Liver (tissue), 9 donors: Measurements from ENCODE around the gene ADAMTS6. TPM values are rescaled to one million over a fixed set of nuclear protein-coding genes. Genes with fewer than 3 reads are reported as not detected.

Experiments used
- DNase-seq: peaks from one replicate; pipeline ENCODE4 v3.0.0-alpha.2; 2017; ENCODE audit warnings: low spot score
- H3K27ac ChIP-seq, 2 donors: one replicate each; pipeline ENCODE4 v1.7.0; 2013; ENCODE audit warnings: inconsistent platforms in 2 of 2, low read length in 2 of 2, control low read depth in 1 of 2, low read depth in 1 of 2, mild to moderate bottlenecking in 1 of 2
- H3K27me3 ChIP-seq, 4 donors: one replicate each; pipeline versions ENCODE4 v1.6.1 to v1.7.0; 2013; ENCODE audit warnings: low read length in 3 of 4, inconsistent platforms in 1 of 4, mild to moderate bottlenecking in 1 of 4, moderate library complexity in 1 of 4; ENCODE audit not compliant: control insufficient read depth in 4 of 4, insufficient read depth in 4 of 4
- H3K36me3 ChIP-seq, 4 donors: one replicate each; pipeline versions ENCODE4 v1.6.1 to v1.7.0; 2013; ENCODE audit warnings: low read length in 3 of 4, mild to moderate bottlenecking in 3 of 4, low read depth in 1 of 4, moderate library complexity in 1 of 4; ENCODE audit not compliant: control insufficient read depth in 4 of 4, insufficient read depth in 3 of 4
- H3K4me1 ChIP-seq, 4 donors: one replicate each; pipeline versions ENCODE4 v1.6.1 to v1.7.0; 2013; ENCODE audit warnings: low read length in 3 of 4, mild to moderate bottlenecking in 3 of 4, moderate library complexity in 1 of 4; ENCODE audit not compliant: control insufficient read depth in 4 of 4, insufficient read depth in 4 of 4
- H3K4me3 ChIP-seq, 3 donors: one replicate each; pipeline versions ENCODE4 v1.6.1 to v1.7.0; 2013; ENCODE audit warnings: low read length in 3 of 3, control low read depth in 1 of 3, low read depth in 1 of 3, mild to moderate bottlenecking in 1 of 3
- H3K9ac ChIP-seq, 2 donors: one replicate each; pipeline ENCODE4 v1.7.0; 2013; ENCODE audit warnings: low read length in 2 of 2, mild to moderate bottlenecking in 2 of 2, moderate library complexity in 2 of 2, control low read depth in 1 of 2, low read depth in 1 of 2
- H3K9me3 ChIP-seq, 4 donors: one replicate each; pipeline versions ENCODE4 v1.6.1 to v1.7.0; 2013; ENCODE audit warnings: low read length in 3 of 4; ENCODE audit not compliant: control insufficient read depth in 4 of 4
- EGR1 ChIP-seq, 2 donors: IDR thresholded peaks; 2 replicates each; pipeline ENCODE4 v1.6.1; 2016 to 2018; ENCODE audit warnings: antibody characterized with exemption in 2 of 2, low read depth in 2 of 2
- FOXA1 ChIP-seq: IDR thresholded peaks from 2 replicates; pipeline ENCODE4 v1.6.1; 2016; ENCODE audit warnings: antibody characterized with exemption
- FOXA2 ChIP-seq: IDR thresholded peaks from 2 replicates; pipeline ENCODE4 v1.6.1; 2016; ENCODE audit warnings: antibody characterized with exemption
- GABPA ChIP-seq, 2 donors: IDR thresholded peaks in 1 of 2; conservative IDR thresholded peaks in 1 of 2; 2 replicates each; pipeline ENCODE4 v1.6.1; 2016; ENCODE audit warnings: antibody characterized with exemption in 2 of 2, mild to moderate bottlenecking in 1 of 2, moderate library complexity in 1 of 2
- HNF4A ChIP-seq, 2 donors: conservative IDR thresholded peaks; 2 replicates each; pipeline ENCODE4 v1.6.1; 2016; ENCODE audit warnings: antibody characterized with exemption in 2 of 2, mild to moderate bottlenecking in 2 of 2
- HNF4G ChIP-seq: IDR thresholded peaks from 2 replicates; pipeline ENCODE4 v1.6.1; 2016; ENCODE audit warnings: antibody characterized with exemption
- JUND ChIP-seq, 2 donors: IDR thresholded peaks; 2 replicates each; pipeline ENCODE4 v1.6.1; 2016; ENCODE audit warnings: antibody characterized with exemption in 2 of 2
- MAX ChIP-seq: IDR thresholded peaks from 2 replicates; pipeline ENCODE4 v1.6.1; 2016; ENCODE audit warnings: antibody characterized with exemption
- NR2F2 ChIP-seq: IDR thresholded peaks from 2 replicates; pipeline ENCODE4 v1.6.1; 2016; ENCODE audit warnings: antibody characterized with exemption
- RAD21 ChIP-seq, 2 donors: IDR thresholded peaks; 2 replicates each; pipeline ENCODE4 v1.6.1; 2016; ENCODE audit warnings: antibody characterized with exemption in 2 of 2, mild to moderate bottlenecking in 2 of 2
- REST ChIP-seq: IDR thresholded peaks from 2 replicates; pipeline ENCODE4 v1.6.1; 2016; ENCODE audit warnings: antibody characterized with exemption, mild to moderate bottlenecking
- RXRA ChIP-seq, 2 donors: IDR thresholded peaks; 2 replicates each; pipeline ENCODE4 v1.6.1; 2017 to 2018; ENCODE audit warnings: antibody characterized with exemption in 2 of 2, mild to moderate bottlenecking in 1 of 2
- SP1 ChIP-seq: IDR thresholded peaks from 2 replicates; pipeline ENCODE4 v1.6.1; 2018; ENCODE audit warnings: antibody characterized with exemption, mild to moderate bottlenecking
- TAF1 ChIP-seq: conservative IDR thresholded peaks from 2 replicates; pipeline ENCODE4 v1.6.1; 2016; ENCODE audit warnings: antibody characterized with exemption, mild to moderate bottlenecking
- YY1 ChIP-seq: IDR thresholded peaks from 2 replicates; pipeline ENCODE4 v1.6.1; 2016; ENCODE audit warnings: antibody characterized with exemption, mild to moderate bottlenecking
- ZBTB33 ChIP-seq: IDR thresholded peaks from 2 replicates; pipeline ENCODE4 v1.6.1; 2016; ENCODE audit warnings: antibody characterized with exemption
- WGBS: extraction: QIAGEN DNeasy Blood & Tissue Kit; methylation state at CpG from one replicate; pipeline ENCODE4 v1.1.7; 2013; 5-methylcytosine and 5-hydroxymethylcytosine counted together
- polyA plus RNA-seq, 2 donors: library from polyadenylated mRNA; stranded (reverse) in 1 of 2; unstranded in 1 of 2; fragments of 200-250 nt in 1 of 2; fragments of >200 nt in 1 of 2; fragmentation: Nextera tagmentation in 1 of 2; extraction: Ambion mirVana in 1 of 2; gene quantifications; one replicate each; pipeline versions ENCODE4 v1.2.1 to v1.2.3, GENCODE V29; 2013 to 2015
- total RNA-seq, 2 donors: library from RNA; depleted of rRNA; stranded (reverse); fragments of >200 nt; gene quantifications; one replicate each; pipeline ENCODE4 v1.2.3, GENCODE V29; 2014
- TF ChIP-seq, protein P1 (sequence below): fragments of 150-350 bp; IDR thresholded peaks from 2 replicates; pipeline ENCODE4 v1.5.1; 2017; ENCODE audit warnings: improper control_type of control experiment, low read depth, low read length; ENCODE audit not compliant: missing input control
- TF ChIP-seq, protein P2 (sequence below): IDR thresholded peaks from 2 replicates; pipeline ENCODE4 v1.6.1; 2016; ENCODE audit warnings: antibody characterized with exemption
- donor health status: healthy.
- donor health status: healthy.
- donor health status: healthy.
- donor health status: healthy.
- donor health status: healthy.

The ADAMTS6 gene
- total and polyA plus RNA-seq, 4 donors = 0.06 to 2.0 (median 0.59) TPM

DNA sequence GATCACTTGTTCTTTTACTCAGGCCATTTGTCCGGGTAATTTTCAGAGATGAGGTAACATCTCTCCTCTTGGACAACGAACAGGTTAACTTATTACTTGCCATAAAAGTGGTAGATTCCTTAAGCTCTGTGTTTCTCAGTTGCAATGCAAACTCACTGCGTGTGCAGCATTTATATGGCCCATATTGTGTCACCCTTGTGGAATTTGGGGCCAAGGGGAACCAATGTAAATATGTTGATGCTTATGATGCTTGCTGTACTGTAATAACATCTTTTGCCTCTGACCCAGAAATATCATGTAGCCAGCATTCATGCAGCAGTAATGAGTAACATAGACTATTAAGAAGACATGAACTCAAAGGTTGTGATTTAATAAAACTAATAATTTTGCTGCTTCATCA lies 175.8 kb downstream of the ADAMTS6 start:
- no peak for TF ChIP-seq RAD21 (IDR thresholded peaks at IDR 0.05)
- TF ChIP-seq YY1 = no peak
- no peak for TF ChIP-seq REST
- TF ChIP-seq HNF4A (conservative IDR thresholded peaks at IDR 0.05) = no peak
- TF ChIP-seq NR2F2 = no peak
- TF ChIP-seq FOXA1 = no peak
- no peak for TF ChIP-seq RXRA (IDR thresholded peaks at IDR 0.05)
- no peak for TF ChIP-seq EGR1 (IDR thresholded peaks at IDR 0.05; ENCODE audit: low read depth in 2 of 2)
- TF ChIP-seq, protein P1, sequence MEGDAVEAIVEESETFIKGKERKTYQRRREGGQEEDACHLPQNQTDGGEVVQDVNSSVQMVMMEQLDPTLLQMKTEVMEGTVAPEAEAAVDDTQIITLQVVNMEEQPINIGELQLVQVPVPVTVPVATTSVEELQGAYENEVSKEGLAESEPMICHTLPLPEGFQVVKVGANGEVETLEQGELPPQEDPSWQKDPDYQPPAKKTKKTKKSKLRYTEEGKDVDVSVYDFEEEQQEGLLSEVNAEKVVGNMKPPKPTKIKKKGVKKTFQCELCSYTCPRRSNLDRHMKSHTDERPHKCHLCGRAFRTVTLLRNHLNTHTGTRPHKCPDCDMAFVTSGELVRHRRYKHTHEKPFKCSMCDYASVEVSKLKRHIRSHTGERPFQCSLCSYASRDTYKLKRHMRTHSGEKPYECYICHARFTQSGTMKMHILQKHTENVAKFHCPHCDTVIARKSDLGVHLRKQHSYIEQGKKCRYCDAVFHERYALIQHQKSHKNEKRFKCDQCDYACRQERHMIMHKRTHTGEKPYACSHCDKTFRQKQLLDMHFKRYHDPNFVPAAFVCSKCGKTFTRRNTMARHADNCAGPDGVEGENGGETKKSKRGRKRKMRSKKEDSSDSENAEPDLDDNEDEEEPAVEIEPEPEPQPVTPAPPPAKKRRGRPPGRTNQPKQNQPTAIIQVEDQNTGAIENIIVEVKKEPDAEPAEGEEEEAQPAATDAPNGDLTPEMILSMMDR = no peak
- TF ChIP-seq TAF1 = no peak
- TF ChIP-seq HNF4G = no peak
- no peak for TF ChIP-seq JUND (IDR thresholded peaks at IDR 0.05)
- TF ChIP-seq, protein P2, sequence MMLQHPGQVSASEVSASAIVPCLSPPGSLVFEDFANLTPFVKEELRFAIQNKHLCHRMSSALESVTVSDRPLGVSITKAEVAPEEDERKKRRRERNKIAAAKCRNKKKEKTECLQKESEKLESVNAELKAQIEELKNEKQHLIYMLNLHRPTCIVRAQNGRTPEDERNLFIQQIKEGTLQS = no peak
- TF ChIP-seq GABPA (IDR thresholded peaks at IDR 0.05 in 1 of 2, conservative IDR thresholded peaks at IDR 0.05 in 1 of 2) = no peak
- no peak for TF ChIP-seq ZBTB33
- no peak for TF ChIP-seq MAX
- TF ChIP-seq SP1 = no peak
- TF ChIP-seq FOXA2 = no peak
- 67% methylated on average over 3 of the region's 3 CpGs for WGBS
- H3K9ac ChIP-seq = no peak overlapping the region
- DNase-seq = no peak
- H3K9me3 ChIP-seq = no peaks in the 10 kb centered on the region
- no peaks in the 10 kb centered on the region for H3K27me3 ChIP-seq
- no peaks in the 10 kb centered on the region for H3K36me3 ChIP-seq
- no peaks in the 10 kb centered on the region for H3K4me1 ChIP-seq
- H3K4me3 ChIP-seq = no peak overlapping the region
- no peak overlapping the region for H3K27ac ChIP-seq

DNA sequence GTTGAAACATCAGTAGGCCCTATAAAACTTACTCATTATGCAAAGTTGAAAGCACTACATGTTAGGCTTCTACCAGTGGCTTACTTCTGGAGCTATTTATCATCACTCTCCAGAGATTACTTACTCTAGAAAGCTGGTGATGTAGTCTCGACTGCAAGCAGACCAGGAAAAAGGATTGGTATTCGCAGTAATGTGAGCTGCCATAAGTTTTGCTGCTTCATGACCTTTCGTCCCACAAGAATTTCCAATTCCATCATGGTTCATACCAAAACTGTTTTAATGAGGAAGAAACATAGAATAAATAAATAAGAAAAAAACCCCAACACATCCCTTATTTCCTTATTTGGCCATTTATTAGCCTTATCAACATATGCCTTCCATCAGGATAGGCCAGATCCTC lies 181.9 kb downstream of the ADAMTS6 start:
- WGBS = 89% methylated on average over 3 of the region's 3 CpGs

More for the DNA sequence above, 181.9 kb downstream of the ADAMTS6 start:
- TF ChIP-seq MAX (no peak), SP1 (no peak), FOXA1 (no peak), EGR1 (IDR thresholded peaks at IDR 0.05; ENCODE audit: low read depth in 2 of 2) (no peak), HNF4G (no peak)
- TF ChIP-seq, protein P2 = no peak
- Histone ChIP-seq H3K9me3 (no peaks in the 10 kb centered on the region), H3K9ac (no peak overlapping the region), H3K27ac (no peak overlapping the region), H3K4me1 (no peaks in the 10 kb centered on the region), H3K36me3 (no peaks in the 10 kb centered on the region), H3K4me3 (no peak overlapping the region), H3K27me3 (no peaks in the 10 kb centered on the region)
- DNase-seq = no peak
